Skeletal muscle cell (primary cell): ENCODE measurements around the gene WNT9A.
"Not testable (repeated sequence)": the region's sequence is repeated elsewhere in the genome, so short reads cannot be mapped to it uniquely, and the experiment has no call there.

Experiments used
- DNase-seq: peaks from one replicate; pipeline ENCODE4 v3.0.0-alpha.2; 2010; ENCODE audit warnings: low read depth
- H3K4me3 ChIP-seq: 2 replicates; pipeline ENCODE4 v1.5.1; 2011; ENCODE audit warnings: low read depth, mild to moderate bottlenecking, control low read depth, low read length, moderate library complexity

WNT9A gene

GRCh38 chr1:227871892-227872291 is 75.8 kb downstream of the WNT9A start:
- not testable (repeated sequence) for DNase-seq, H3K4me3 ChIP-seq

DNA sequence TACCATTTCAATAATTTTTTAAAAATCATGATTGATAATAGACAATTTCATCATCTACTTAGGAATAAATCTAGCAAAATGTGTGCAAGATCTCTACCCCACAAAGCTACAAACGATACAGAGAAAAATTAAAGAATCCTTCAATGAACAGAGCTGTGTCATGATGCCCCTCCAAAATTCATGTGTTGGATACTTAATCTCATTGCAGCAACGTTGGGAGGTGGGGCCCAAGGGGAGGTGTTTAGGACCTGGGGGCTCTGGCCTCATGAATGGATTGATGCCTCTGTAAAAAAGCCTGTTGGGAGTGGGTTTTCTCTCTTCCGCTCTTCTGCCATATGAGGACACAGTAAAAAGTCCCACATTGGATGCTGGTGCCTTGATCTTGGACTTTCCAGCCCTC is 77.4 kb downstream of the WNT9A start:
- no peak for DNase-seq
- H3K4me3 ChIP-seq: no peak overlapping the region

GRCh38 chr1:227869851-227870305 is 77.9 kb downstream of the WNT9A start:
- DNase-seq: no peak
- H3K4me3 ChIP-seq: no peak overlapping the region

DNA sequence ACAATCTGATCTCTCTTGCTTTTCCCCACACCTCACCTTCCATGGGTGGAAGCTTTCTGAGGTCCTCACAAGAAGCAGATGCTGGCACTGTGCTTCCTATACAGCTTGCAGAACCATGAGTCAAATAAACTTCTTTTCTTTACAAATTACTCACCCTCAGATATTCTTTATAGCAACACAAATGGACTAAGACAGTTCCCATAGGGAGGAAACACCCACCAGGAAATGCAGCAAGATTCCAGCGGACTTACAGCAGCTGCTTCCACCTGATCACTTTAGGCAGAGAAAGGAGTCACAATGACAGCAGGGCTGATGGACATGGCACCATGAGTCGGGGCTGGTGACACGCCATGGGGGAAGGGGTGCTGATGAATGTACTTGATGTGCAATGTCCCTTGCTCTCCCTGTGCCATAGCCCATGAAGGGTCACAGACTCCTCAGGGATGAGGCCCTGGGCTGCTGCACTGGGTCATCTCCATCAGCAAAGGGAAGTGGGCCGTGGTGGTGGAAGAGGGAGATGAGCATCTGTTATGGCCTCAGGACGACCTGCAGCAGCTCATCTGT is 78.4 kb downstream of the WNT9A start:
- DNase-seq: no peak
- no peak overlapping the region for H3K4me3 ChIP-seq
